Skeletal muscle tissue (tissue), 4 donors: ENCODE data around the gene HSPB9. TPM values are rescaled to one million over a fixed set of nuclear protein-coding genes. Genes with fewer than 3 reads are reported as not detected.
A peak's percentile ranks its signal among the peaks of the same experiment; 100 is the strongest.

Source experiments
- H3K27ac ChIP-seq: one replicate; pipeline ENCODE4 v1.7.0; 2013; ENCODE audit warnings: mild to moderate bottlenecking, low read depth, low read length, inconsistent platforms
- H3K27me3 ChIP-seq, 3 donors: one replicate each; pipeline ENCODE4 v1.7.0; 2013; ENCODE audit warnings: low read length in 3 of 3; ENCODE audit not compliant: control insufficient read depth in 3 of 3, insufficient read depth in 3 of 3
- H3K36me3 ChIP-seq, 3 donors: one replicate each; pipeline ENCODE4 v1.7.0; 2013; ENCODE audit warnings: low read length in 3 of 3; ENCODE audit not compliant: control insufficient read depth in 3 of 3, insufficient read depth in 3 of 3
- H3K4me1 ChIP-seq, 3 donors: one replicate each; pipeline ENCODE4 v1.7.0; 2013; ENCODE audit warnings: low read length in 3 of 3, mild to moderate bottlenecking in 3 of 3; ENCODE audit not compliant: control insufficient read depth in 3 of 3, insufficient read depth in 3 of 3
- H3K4me3 ChIP-seq, 3 donors: one replicate each; pipeline ENCODE4 v1.7.0; 2013; ENCODE audit warnings: low read length in 3 of 3
- H3K9ac ChIP-seq, 3 donors: one replicate each; pipeline ENCODE4 v1.7.0; 2013; ENCODE audit warnings: low read length in 3 of 3, mild to moderate bottlenecking in 3 of 3, moderate library complexity in 2 of 3, low read depth in 1 of 3
- H3K9me3 ChIP-seq, 3 donors: one replicate each; pipeline ENCODE4 v1.7.0; 2013; ENCODE audit warnings: low read length in 3 of 3; ENCODE audit not compliant: control insufficient read depth in 3 of 3
- total RNA-seq: library from RNA; depleted of rRNA; stranded (reverse); fragments of >200 nt; gene quantifications from one replicate; pipeline ENCODE4 v1.2.3, GENCODE V29; 2014
- donor health status: Osteomylitis.

Gene HSPB9
- total RNA-seq, 1 donor from 2014 or later: not detected

DNA sequence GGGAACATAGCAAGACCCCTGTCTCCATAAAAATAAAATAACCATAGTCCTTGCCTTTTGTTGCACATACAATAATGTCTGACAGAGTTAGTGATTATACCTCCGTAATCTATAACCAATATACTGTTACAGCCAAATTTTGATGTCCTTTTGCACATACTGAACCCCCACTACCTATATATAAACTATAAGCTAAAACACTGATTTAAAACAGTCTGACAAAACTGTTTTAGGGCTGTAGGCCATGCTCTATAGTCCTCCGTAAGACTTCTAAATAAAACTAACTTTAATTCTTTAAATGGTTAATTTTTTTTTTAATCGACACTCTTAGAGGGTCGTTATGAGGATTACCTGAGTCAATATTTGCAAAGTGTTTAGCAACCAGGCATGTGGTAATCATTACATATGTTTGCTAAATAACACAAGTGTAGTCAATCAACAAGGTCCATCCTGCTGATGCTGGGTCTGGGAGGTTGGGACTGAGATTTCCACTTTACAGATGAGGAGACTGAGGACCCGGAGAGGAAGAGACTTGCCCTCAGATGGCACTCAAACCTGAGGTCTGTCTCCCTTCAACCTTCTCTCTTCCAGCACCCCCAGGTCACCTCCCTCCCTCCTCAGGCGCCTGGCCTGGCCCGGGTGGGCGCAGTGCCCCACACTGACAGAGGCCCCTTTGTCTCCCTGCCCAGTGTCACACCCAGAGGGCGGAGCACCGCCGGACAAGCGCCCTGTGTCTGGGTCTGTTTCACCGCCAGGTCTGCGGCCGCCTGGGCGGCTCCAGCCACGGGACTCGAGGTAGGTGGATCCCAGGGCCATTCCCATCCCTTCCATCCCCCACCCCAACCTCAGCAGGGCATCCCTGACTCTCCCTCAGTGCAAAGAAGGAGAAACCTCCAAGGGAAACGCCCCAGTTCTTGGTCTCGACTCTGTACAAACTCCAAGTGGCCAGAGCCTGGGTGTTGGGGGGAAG lies 34.6 kb upstream of the HSPB9 start:
- no peaks in the 10 kb centered on the region for H3K36me3 ChIP-seq
- no peak overlapping the region for H3K9ac ChIP-seq
- H3K27me3 ChIP-seq: peaks cover 0 to 3% (median 0%) of the 10 kb centered on the region in 3 donors
- H3K4me1 ChIP-seq: peaks cover 7 to 10% (median 8%) of the 10 kb centered on the region in 3 donors
- H3K27ac ChIP-seq: no peak overlapping the region
- H3K4me3 ChIP-seq: no peak overlapping the region
- H3K9me3 ChIP-seq: no peaks in the 10 kb centered on the region

DNA sequence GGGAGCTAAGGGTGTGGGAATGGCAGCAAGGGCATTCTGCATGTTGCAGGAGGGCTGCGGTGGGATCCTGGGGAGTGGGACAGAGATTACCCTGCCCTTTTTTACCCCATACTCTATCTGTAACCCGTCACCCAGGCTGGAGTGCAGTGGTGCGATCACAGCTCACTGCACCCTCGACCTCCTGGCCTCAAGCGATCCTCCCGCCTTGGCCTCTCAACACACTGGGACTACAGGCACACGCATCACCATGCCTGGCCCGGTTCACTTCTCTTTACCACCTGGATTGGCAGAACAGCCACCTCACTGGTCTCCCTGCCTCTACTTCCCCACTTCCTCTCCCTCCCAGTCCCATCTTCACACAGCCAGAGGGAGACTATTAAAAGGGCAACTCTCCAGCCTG lies 33.9 kb upstream of the HSPB9 start:
- H3K27ac ChIP-seq: no peak overlapping the region
- H3K4me1 ChIP-seq: peaks cover 7 to 10% (median 8%) of the 10 kb centered on the region in 3 donors
- peaks cover 0 to 3% (median 0%) of the 10 kb centered on the region in 3 donors for H3K27me3 ChIP-seq

DNA sequence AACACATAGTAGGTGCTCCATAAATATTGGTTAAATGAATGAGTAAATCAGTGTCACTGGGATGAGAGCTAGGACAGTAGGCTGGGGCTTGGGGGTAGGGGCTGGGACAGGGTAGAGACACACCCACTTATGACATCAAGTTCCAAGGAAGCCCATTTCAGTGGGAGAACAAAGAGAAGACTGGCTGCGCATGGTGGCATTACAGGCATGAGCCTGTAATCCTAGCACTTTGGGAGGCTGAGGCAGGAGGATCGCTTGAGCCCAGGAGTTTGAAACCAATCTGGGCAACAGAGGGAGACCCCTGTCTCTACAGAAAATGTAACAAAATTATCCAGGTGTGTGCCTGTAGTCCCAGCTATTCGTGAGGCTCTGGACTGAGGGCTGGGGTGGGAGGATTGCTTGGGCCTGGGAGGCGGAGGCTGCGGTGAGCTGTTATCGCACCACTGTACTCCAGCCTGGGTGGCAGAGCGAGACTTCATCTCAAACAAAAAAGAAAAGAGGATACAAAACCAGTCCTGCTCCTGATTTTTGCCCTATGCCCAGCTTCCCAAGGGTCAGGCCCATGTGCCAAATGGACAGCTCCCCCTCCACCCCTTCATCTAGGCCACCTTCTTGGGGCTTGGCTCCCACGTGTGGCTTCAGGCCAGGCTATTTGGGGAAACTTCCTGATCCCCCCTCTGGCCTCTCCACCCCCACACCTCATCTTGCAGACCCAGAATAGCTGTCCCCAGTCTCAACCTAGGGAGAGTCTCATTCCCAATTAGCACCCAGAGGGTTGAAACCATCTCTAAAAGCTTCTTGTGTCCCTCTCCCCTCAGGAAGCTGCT lies 31.4 kb upstream of the HSPB9 start:
- no peaks in the 10 kb centered on the region for H3K9me3 ChIP-seq
- no peak overlapping the region for H3K4me3 ChIP-seq
- H3K36me3 ChIP-seq: no peaks in the 10 kb centered on the region
- H3K4me1 ChIP-seq: peaks cover 17 to 28% (median 23%) of the 10 kb centered on the region in 3 donors
- H3K27ac ChIP-seq: no peak overlapping the region
- H3K27me3 ChIP-seq: peaks cover 0 to 6% (median 4%) of the 10 kb centered on the region in 3 donors
- no peak overlapping the region for H3K9ac ChIP-seq

More for the DNA sequence above, 33.9 kb upstream of the HSPB9 start:
- no peaks in the 10 kb centered on the region for H3K9me3 ChIP-seq
- H3K36me3 ChIP-seq: no peaks in the 10 kb centered on the region
- H3K9ac ChIP-seq: no peak overlapping the region
- no peak overlapping the region for H3K4me3 ChIP-seq

DNA sequence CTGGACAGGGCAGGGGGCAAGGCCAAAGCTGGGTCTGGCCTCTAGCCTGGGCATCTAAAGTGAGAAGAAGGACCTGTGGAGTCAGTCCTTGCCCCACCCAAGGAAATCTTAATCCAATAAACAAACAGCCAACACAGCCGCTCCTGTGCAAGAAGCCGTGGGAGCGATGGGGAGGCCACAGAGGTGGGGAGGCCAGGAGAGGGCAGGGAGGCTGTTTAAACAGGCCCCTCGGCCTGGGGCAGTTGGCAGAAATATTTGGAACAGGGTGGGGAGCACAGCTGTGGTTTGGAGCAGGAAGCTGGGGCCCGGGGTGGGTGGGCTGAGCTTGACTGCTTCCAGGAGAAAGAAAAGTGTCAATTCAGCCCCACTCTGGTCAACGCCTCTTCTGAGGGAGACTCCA lies 29.7 kb upstream of the HSPB9 start:
- Histone ChIP-seq H3K4me3 (no peak overlapping the region), H3K4me1 (peaks cover 17 to 39% (median 27%) of the 10 kb centered on the region in 3 donors), H3K36me3 (no peaks in the 10 kb centered on the region), H3K27ac (no peak overlapping the region), H3K9ac (no peak overlapping the region), H3K9me3 (no peaks in the 10 kb centered on the region), H3K27me3 (peaks cover 4 to 18% (median 9%) of the 10 kb centered on the region in 3 donors)

DNA sequence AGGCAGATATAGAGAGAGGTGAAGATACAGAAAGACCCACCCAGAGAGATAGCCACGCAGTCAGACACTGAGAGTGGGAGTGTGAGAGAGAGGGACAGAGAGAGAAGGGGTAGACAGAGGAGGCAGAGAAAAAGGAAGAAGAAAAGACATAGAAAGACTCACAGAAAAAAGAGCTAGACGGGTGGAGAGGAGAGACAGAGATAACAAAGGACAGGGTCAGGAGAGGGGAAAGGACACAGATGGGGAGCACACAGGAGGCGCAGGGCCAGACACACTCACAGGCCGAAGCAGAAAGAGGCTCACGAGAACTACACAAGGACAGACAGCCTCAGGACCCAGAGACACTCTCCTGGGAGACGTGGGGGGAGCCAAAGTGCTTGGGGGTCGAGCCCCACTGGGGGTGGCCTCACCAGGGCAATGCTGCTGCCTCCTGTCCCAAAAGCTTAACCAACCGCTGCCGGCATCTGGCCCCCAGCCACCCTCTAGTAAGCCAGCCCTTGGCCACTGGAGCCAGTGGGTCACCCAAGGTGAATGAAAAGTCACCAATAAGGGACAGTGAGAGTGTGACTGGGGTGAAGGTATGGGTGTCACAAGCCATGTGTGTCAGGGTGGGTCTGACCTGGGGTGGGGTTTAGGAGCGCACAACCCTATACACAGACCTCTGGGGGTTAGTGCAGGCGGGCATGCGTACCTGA lies 28.1 kb upstream of the HSPB9 start:
- H3K9me3 ChIP-seq: no peaks in the 10 kb centered on the region
- H3K4me3 ChIP-seq: no peak overlapping the region
- no peak overlapping the region for H3K27ac ChIP-seq
- peaks cover 17 to 41% (median 27%) of the 10 kb centered on the region in 3 donors for H3K4me1 ChIP-seq
- H3K36me3 ChIP-seq: no peaks in the 10 kb centered on the region
- peaks cover 4 to 18% (median 9%) of the 10 kb centered on the region in 3 donors for H3K27me3 ChIP-seq
- H3K9ac ChIP-seq: peak overlapping the region in 1 of 3 donors; percentile 3

DNA sequence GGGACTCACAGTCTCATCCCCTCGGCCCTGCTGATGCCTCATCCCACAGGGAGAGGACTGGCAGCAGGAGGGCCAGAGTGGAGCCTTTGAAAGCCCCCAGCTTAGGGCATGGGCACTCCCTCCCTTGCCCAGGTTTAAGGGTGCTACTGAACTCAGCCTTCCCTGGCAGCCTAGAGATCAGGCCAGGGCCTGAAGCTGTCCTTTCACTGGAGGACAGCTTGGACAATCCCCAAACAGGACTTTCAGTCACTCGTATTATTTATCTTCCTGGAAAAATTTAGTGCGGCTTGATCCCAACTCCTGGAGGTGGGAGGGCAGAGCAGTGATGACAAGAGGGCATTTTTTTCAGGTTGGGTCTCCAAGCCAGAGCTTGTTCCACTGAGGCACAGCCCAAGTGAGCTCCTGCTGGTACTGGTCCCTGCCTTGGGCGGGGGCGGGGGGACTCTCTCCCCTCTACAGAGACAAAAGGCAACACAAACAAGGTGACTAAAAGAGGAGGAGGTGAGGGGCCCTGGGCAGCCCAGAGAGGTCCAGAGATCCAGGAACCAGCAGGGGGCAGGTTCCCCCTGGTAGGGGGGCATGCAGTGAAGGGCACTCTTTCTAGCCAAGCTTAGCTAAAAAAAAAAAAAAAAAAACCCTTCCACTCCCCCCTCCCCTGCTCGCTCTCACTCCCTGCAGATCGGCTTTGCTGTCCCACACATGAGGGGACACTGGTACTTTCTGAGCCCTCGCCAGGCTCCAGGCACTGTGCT lies 26.1 kb upstream of the HSPB9 start:
- no peaks in the 10 kb centered on the region for H3K9me3 ChIP-seq
- H3K27ac ChIP-seq: no peak overlapping the region
- no peak overlapping the region for H3K4me3 ChIP-seq
- peaks cover 16 to 41% (median 27%) of the 10 kb centered on the region in 3 donors for H3K4me1 ChIP-seq
- no peak overlapping the region for H3K9ac ChIP-seq
- H3K27me3 ChIP-seq: peaks cover 4 to 18% (median 9%) of the 10 kb centered on the region in 3 donors
- no peaks in the 10 kb centered on the region for H3K36me3 ChIP-seq

DNA sequence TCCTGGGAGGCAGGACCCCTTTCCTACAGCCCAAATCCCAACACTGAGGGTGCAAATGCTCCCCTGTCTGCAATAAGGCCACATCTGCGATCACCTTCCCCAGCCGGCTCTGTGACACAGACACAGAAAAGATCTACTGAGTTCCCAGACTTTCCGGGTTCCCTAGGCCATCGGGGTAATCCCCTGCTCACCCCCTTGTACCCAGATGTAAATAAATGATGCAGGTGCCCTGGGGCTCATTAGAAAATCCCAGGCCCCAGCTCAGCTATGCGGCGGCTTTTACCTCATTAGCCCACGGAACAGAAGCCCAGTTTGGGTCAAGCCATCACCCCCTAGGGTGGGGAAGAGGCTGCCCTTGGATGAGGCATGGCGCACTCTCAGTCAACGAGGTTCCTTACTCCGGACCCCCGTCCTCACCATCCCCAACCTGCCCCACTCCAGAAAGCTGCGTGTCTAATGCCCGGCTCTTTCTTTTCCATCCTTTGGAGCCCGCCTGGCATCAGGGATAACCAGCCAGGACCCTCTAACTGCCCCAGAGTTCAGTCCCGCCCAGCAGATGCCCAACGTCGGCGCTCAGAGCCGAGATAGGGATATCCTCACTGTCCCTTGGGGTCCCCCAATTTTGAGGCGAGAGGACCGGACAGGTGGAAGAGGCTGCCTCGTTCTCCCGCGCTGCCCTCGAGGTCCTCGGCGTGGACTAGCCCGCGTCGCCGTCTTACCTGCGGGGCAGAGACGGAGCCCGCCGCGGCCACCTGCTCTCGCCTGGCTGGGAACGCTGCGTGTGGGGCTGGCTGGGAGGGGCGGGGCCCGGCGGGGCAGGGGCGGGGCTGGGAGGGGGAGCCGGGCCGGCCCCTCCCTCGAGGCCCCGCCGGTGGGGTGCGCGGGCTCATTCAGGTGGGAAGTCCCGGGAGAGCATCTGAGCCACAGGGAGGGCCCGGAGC lies 24.6 kb upstream of the HSPB9 start, which contains the start of gene ZNF385C:
TSS of gene ZNF385C (minus strand) at position 783 of the 941 bp plus-strand sequence. CDS start 35,417 bp downstream, outside the sequence.
- Histone ChIP-seq H3K4me1 (peaks cover 21 to 48% (median 34%) of the 10 kb centered on the region in 3 donors), H3K27ac (peak within 1 kb of the TSS; percentile 19), H3K27me3 (peaks cover 4 to 18% (median 9%) of the 10 kb centered on the region in 3 donors), H3K9me3 (no peaks in the 10 kb centered on the region), H3K9ac (peak within 1 kb of the TSS in 1 of 3 donors; percentile 16), H3K4me3 (no peak within 1 kb of the TSS), H3K36me3 (no peaks in the 10 kb centered on the region)

DNA sequence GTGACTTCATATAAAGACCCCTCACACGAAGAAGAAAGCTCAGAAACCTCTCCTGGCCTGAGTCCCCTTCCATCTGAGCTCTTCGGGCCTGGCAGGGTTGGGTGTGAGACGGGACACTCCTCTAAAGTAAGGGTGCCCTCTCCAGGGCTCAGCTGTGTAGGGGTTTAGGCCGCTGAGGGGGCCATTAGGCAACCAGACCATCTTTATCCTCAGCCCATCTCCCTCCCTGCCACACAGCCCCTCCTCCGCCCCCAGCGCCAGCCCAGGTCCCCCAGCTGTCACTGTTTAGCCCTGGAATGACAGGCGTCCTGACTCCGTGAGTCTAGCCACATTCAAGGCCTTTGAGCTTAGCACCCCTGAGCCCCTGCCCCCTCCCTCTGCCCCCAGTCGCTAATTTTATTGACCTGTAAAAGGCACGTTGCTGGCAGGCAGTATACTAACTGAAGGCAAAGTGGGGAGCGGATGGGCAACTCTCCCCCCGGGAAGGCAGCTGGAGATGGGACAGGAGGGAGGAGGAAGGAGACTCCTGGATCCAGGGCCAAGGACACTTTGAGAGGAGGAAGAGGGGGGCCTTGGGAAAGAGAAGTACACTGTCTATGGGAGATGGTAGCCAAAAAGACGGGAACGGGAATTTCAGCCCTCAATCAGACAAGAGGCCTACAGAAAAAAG lies 23.7 kb upstream of the HSPB9 start:
- Histone ChIP-seq H3K4me3 (no peak overlapping the region), H3K36me3 (peaks cover 0 to 3% (median 2%) of the 10 kb centered on the region in 3 donors), H3K9ac (no peak overlapping the region), H3K4me1 (peaks cover 21 to 48% (median 34%) of the 10 kb centered on the region in 3 donors), H3K27ac (peak overlapping the region; percentile 19), H3K9me3 (no peaks in the 10 kb centered on the region), H3K27me3 (peaks cover 4 to 18% (median 9%) of the 10 kb centered on the region in 3 donors)
